ENCODE results near the gene GRIK2. TPM values are rescaled to one million over a fixed set of nuclear protein-coding genes. Genes with fewer than 3 reads are reported as not detected.

Gene GRIK2
- total RNA-seq, 1 donor from 2014 or later = 11.3 TPM

- Histone ChIP-seq H3K4me3 (no peak overlapping the region), H3K9me3 (replicated peaks) (no peaks in the 10 kb centered on the region), H3K27me3 (ENCODE audit: low read depth) (no peaks in the 10 kb centered on the region), H3K27ac (replicated peaks) (no peak overlapping the region), H3K36me3 (no peaks in the 10 kb centered on the region), H3K4me1 (no peaks in the 10 kb centered on the region)
- DNase-seq = no peak
- intact Hi-C loops (cut with micrococcal nuclease) = no loop called here
- TF ChIP-seq, protein P1, sequence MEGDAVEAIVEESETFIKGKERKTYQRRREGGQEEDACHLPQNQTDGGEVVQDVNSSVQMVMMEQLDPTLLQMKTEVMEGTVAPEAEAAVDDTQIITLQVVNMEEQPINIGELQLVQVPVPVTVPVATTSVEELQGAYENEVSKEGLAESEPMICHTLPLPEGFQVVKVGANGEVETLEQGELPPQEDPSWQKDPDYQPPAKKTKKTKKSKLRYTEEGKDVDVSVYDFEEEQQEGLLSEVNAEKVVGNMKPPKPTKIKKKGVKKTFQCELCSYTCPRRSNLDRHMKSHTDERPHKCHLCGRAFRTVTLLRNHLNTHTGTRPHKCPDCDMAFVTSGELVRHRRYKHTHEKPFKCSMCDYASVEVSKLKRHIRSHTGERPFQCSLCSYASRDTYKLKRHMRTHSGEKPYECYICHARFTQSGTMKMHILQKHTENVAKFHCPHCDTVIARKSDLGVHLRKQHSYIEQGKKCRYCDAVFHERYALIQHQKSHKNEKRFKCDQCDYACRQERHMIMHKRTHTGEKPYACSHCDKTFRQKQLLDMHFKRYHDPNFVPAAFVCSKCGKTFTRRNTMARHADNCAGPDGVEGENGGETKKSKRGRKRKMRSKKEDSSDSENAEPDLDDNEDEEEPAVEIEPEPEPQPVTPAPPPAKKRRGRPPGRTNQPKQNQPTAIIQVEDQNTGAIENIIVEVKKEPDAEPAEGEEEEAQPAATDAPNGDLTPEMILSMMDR (IDR thresholded peaks at IDR 0.05; ENCODE audit: borderline replicate concordance) = no peak
These were observed 24.4 kb downstream of the GRIK2 start for GRCh38 chr6:101417900-101418299.

DNA sequence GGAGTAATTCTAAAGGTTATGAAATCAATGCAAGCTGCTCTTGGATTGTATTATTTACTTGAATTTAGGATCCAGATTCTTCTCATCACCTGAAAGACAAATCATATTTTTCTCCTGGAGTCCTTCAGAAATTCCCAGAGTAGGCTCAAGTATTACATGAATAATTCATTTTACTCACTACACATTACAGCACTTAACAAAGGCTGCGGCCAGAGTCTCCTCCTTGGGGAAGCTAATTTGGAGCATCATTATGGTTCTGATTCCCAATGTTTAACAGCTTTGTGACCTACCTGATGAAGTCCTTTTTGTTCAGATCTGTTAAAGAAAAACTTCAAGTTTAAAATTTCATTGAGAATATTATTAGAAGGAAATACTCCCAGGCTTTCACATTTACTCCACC lies 28.7 kb downstream of the GRIK2 start:
- TF ChIP-seq, protein P1 (IDR thresholded peaks at IDR 0.05; ENCODE audit: borderline replicate concordance) = no peak
- no peak for DNase-seq
- H3K4me3 ChIP-seq = no peak overlapping the region
- no peaks in the 10 kb centered on the region for H3K27me3 ChIP-seq (ENCODE audit: low read depth)
- H3K9me3 ChIP-seq (replicated peaks) = no peaks in the 10 kb centered on the region
- no peaks in the 10 kb centered on the region for H3K4me1 ChIP-seq
- H3K27ac ChIP-seq (replicated peaks) = no peak overlapping the region
- intact Hi-C loops (cut with micrococcal nuclease) = no loop called here
- H3K36me3 ChIP-seq = no peaks in the 10 kb centered on the region

DNA sequence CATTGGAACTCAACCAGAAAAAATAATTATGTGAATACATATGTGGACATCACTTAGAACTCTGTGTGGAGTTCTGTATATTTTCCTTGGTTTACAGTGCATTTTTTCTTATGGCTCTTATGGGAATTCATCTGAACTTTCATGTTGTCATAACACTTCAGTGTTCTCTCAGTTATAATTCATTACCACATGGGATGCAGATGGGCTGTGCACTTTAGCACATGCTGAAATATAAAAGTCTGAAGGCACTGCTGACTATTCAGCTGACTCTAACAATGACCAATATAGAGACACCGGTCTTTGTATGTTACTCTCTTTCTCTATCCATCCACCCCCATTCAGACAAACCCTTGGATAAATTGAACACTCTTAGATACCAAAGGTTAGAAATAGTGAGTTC lies 29.3 kb downstream of the GRIK2 start:
- no peak overlapping the region for H3K4me3 ChIP-seq
- H3K4me1 ChIP-seq = no peaks in the 10 kb centered on the region
- H3K27ac ChIP-seq (replicated peaks) = no peak overlapping the region
- H3K36me3 ChIP-seq = no peaks in the 10 kb centered on the region
- no peaks in the 10 kb centered on the region for H3K27me3 ChIP-seq (ENCODE audit: low read depth)
- DNase-seq = no peak
- H3K9me3 ChIP-seq (replicated peaks) = no peaks in the 10 kb centered on the region
- TF ChIP-seq, protein P1 (IDR thresholded peaks at IDR 0.05; ENCODE audit: borderline replicate concordance) = no peak
- intact Hi-C loops (cut with micrococcal nuclease) = no loop called here

DNA sequence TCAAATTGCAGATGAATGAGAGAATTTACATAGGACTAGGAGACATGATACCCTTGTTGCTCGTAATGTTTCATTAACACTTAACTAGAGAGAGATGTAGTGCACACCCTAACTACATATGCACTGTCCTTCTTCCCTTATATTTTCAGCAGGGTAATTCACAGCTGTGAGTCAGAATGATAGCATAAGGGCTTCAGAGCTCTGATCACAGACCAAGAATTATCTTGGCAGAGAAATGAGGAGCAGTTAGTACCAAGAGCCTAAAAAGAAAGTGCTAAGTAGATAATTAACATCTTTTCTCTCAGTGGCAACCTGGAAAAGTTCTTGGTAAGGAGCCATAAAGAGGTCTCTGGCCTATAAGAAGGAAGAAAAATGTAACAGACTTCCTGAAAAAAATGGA lies 35.8 kb downstream of the GRIK2 start:
- Histone ChIP-seq H3K36me3 (no peaks in the 10 kb centered on the region), H3K9me3 (replicated peaks) (no peaks in the 10 kb centered on the region), H3K4me1 (peaks cover 11% of the 10 kb centered on the region), H3K27me3 (ENCODE audit: low read depth) (no peaks in the 10 kb centered on the region), H3K4me3 (no peak overlapping the region), H3K27ac (replicated peaks) (peak overlapping the region; percentile 12)
- TF ChIP-seq, protein P1 (IDR thresholded peaks at IDR 0.05; ENCODE audit: borderline replicate concordance) = no peak
- intact Hi-C loops (cut with micrococcal nuclease) = no loop called here
- no peak for DNase-seq

DNA sequence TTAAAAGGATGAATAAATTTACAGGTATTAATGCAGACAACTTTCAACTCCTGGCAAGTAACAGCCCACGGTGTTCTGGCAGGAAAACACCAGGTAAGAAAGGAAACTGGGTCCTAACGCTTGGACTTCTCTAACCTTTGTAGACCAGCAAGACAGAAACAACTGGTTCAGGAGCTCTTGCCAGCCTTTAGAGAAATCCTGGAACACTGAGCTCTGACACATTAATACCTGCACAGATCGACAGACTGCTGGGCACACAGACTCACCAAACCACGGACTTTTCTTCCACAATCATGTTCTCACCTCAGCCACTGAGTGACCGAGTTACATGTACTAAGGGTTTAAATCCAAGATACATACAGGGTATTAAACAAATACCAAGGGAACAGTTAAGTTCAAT lies 36.3 kb downstream of the GRIK2 start:
- no peak for DNase-seq

More for the DNA sequence above, 36.3 kb downstream of the GRIK2 start:
- no peaks in the 10 kb centered on the region for H3K27me3 ChIP-seq (ENCODE audit: low read depth)
- peak overlapping the region; percentile 12 for H3K27ac ChIP-seq (replicated peaks)
- H3K4me3 ChIP-seq = no peak overlapping the region
- no peaks in the 10 kb centered on the region for H3K9me3 ChIP-seq (replicated peaks)
- TF ChIP-seq, protein P1 (IDR thresholded peaks at IDR 0.05; ENCODE audit: borderline replicate concordance) = no peak
- intact Hi-C loops (cut with micrococcal nuclease) = no loop called here
- peaks cover 11% of the 10 kb centered on the region for H3K4me1 ChIP-seq
- no peaks in the 10 kb centered on the region for H3K36me3 ChIP-seq

Measured in left ventricle myocardium inferior (tissue), 1 donor.